Measurements from ENCODE around the gene UFD1. TPM values are rescaled to one million over a fixed set of nuclear protein-coding genes. Genes with fewer than 3 reads are reported as not detected.

UFD1 gene
- total RNA-seq, 4 donors from 2014 or later: 22.7 to 56.2 (median 38.2) TPM

- 55 to 67% methylated on average over 1 to 2 of the region's 3 CpGs for WGBS, 2 donors (ENCODE audit: low coverage in 1 of 2)
- no peak overlapping the region for H3K4me3 ChIP-seq
- peaks cover 9% of the 10 kb centered on the region for H3K27me3 ChIP-seq
- no peaks in the 10 kb centered on the region for H3K4me1 ChIP-seq
- TF ChIP-seq EP300 (IDR thresholded peaks at IDR 0.05): no peak
- no peak for TF ChIP-seq POLR2A (IDR thresholded peaks at IDR 0.05)
- no peak for TF ChIP-seq POLR2AphosphoS5 (IDR thresholded peaks at IDR 0.05)
- no peak for TF ChIP-seq CTCF (IDR thresholded peaks at IDR 0.05)
- H3K9me3 ChIP-seq: no peaks in the 10 kb centered on the region
- ATAC-seq: peak; percentile 22
- no peaks in the 10 kb centered on the region for H3K36me3 ChIP-seq
- H3K27ac ChIP-seq: no peak overlapping the region
These were observed 18.3 kb upstream of the UFD1 start for GRCh38 chr22:19497245-19497644.

GRCh38 chr22:19496324-19496630, 17.3 kb upstream of the UFD1 start:
- no peak for ATAC-seq
- Histone ChIP-seq H3K36me3 (no peaks in the 10 kb centered on the region), H3K4me3 (no peak overlapping the region), H3K27me3 (peaks cover 9% of the 10 kb centered on the region), H3K4me1 (no peaks in the 10 kb centered on the region), H3K9me3 (no peaks in the 10 kb centered on the region), H3K27ac (no peak overlapping the region)
- WGBS, 2 donors (ENCODE audit: low coverage in 1 of 2): 93 to 95% methylated on average over 3 of the region's 3 CpGs
- no peak for TF ChIP-seq EP300 (IDR thresholded peaks at IDR 0.05)
- no peak for TF ChIP-seq CTCF (IDR thresholded peaks at IDR 0.05)
- no peak for TF ChIP-seq POLR2A (IDR thresholded peaks at IDR 0.05)

- ATAC-seq: no peak
- Histone ChIP-seq H3K4me3 (no peak overlapping the region), H3K27ac (no peak overlapping the region), H3K27me3 (peaks cover 9% of the 10 kb centered on the region), H3K4me1 (no peaks in the 10 kb centered on the region), H3K36me3 (no peaks in the 10 kb centered on the region), H3K9me3 (no peaks in the 10 kb centered on the region)
- no peak for TF ChIP-seq CTCF (IDR thresholded peaks at IDR 0.05)
- no peak for TF ChIP-seq EP300 (IDR thresholded peaks at IDR 0.05)
- no peak for TF ChIP-seq POLR2A (IDR thresholded peaks at IDR 0.05)
- TF ChIP-seq POLR2AphosphoS5 (IDR thresholded peaks at IDR 0.05): no peak
- 59% methylated on average over 5 of the region's 5 CpGs for WGBS, 2 donors (ENCODE audit: low coverage in 1 of 2)
These were observed 16.8 kb upstream of the UFD1 start for GRCh38 chr22:19495562-19496323.

- 100% methylated on average over 1 of the region's 6 CpGs for WGBS, 2 donors (ENCODE audit: low coverage in 1 of 2)
- Histone ChIP-seq H3K36me3 (no peaks in the 10 kb centered on the region), H3K4me1 (no peaks in the 10 kb centered on the region), H3K27me3 (peaks cover 9% of the 10 kb centered on the region), H3K4me3 (no peak overlapping the region), H3K9me3 (no peaks in the 10 kb centered on the region), H3K27ac (no peak overlapping the region)
- TF ChIP-seq POLR2AphosphoS5 (IDR thresholded peaks at IDR 0.05) (no peak), EP300 (IDR thresholded peaks at IDR 0.05) (no peak), POLR2A (IDR thresholded peaks at IDR 0.05) (no peak), CTCF (IDR thresholded peaks at IDR 0.05) (no peak)
- ATAC-seq: no peak
These were observed 15.7 kb upstream of the UFD1 start for GRCh38 chr22:19494676-19495173.

GRCh38 chr22:19494001-19494560, 15.1 kb upstream of the UFD1 start:
- Histone ChIP-seq H3K4me1 (peaks cover 0 to 5% (median 0%) of the 10 kb centered on the region in 3 donors), H3K27me3 (peaks cover 9% of the 10 kb centered on the region), H3K4me3 (no peak overlapping the region), H3K27ac (no peak overlapping the region), H3K9me3 (no peaks in the 10 kb centered on the region), H3K36me3 (no peaks in the 10 kb centered on the region)
- TF ChIP-seq CTCF (IDR thresholded peaks at IDR 0.05): no peak
- no peak for TF ChIP-seq POLR2AphosphoS5 (IDR thresholded peaks at IDR 0.05)
- no peak for TF ChIP-seq EP300 (IDR thresholded peaks at IDR 0.05)
- no peak for TF ChIP-seq POLR2A (IDR thresholded peaks at IDR 0.05)
- no peak for ATAC-seq
- 89 to 100% methylated on average over 1 to 6 of the region's 8 CpGs for WGBS, 2 donors (ENCODE audit: low coverage in 1 of 2)
